Mucosa of descending colon (tissue), 3 donors: ENCODE data around the gene PITPNC1. TPM values are rescaled to one million over a fixed set of nuclear protein-coding genes. Genes with fewer than 3 reads are reported as not detected.

Experiments used
- ATAC-seq: fragments of 200-7000 bp; cut with Tn5 transposase; one replicate; pipeline ENCODE4 v1.9.1; 2020; ENCODE audit warnings: mild to moderate bottlenecking, moderate library complexity
- DNase-seq, 3 donors: peaks; one replicate each; pipeline ENCODE4 v3.0.0-alpha.2; 2020
- H3K36me3 ChIP-seq: fragments of 200-600 bp; one replicate; pipeline ENCODE4 v1.8.0; 2021; ENCODE audit warnings: low read depth, mild to moderate bottlenecking
- H3K4me1 ChIP-seq: fragments of 200-600 bp; one replicate; pipeline ENCODE4 v1.8.0; 2021; ENCODE audit warnings: low read depth, mild to moderate bottlenecking
- H3K4me3 ChIP-seq: fragments of 200-600 bp; one replicate; pipeline ENCODE4 v1.8.0; 2021; ENCODE audit warnings: mild to moderate bottlenecking
- H3K9me3 ChIP-seq: fragments of 200-600 bp; one replicate; pipeline ENCODE4 v1.8.0; 2021; ENCODE audit warnings: mild to moderate bottlenecking
- CTCF ChIP-seq: fragments of 200-600 bp; IDR thresholded peaks from one replicate; pipeline ENCODE4 v1.8.0; 2022; ENCODE audit warnings: antibody characterized with exemption, mild to moderate bottlenecking
- intact Hi-C, 2 donors: fragments of 100-400 bp; cut with DNase I in 1 of 2; cut with micrococcal nuclease in 1 of 2; formaldehyde crosslinking; loops; one replicate each; pipeline versions ENCODE4 v1.11.0 to v1.11.1; 2022; cut with DNase I, micrococcal nuclease
- total RNA-seq, 3 donors: library from RNA; stranded (reverse); fragmentation: NEBNext Ultra II Directional in 2 of 3; extraction: Animal tissue kit (Norgen Biotek cat#: 25700) in 2 of 3; gene quantifications; one replicate each; pipeline versions ENCODE4 v1.2.1 to v1.2.4, GENCODE V29; 2021 to 2023
- donor health status: DM: no; HTN: no; CAD: no; lungs with moderate emphysema.
- donor health status: DM: no; HTN: no; CAD: no.
- donor health status: DM: no; HTN: yes; CAD: no.

The PITPNC1 gene
- total RNA-seq, 3 donors from 2014 or later, result 10.7 to 11.4 (median 10.9) TPM

GRCh38 chr17:67617304-67617899, 240.3 kb downstream of the PITPNC1 start:
- DNase-seq (no peak), ATAC-seq (no peak)
- Histone ChIP-seq H3K36me3 (no peaks in the 10 kb centered on the region), H3K9me3 (no peaks in the 10 kb centered on the region), H3K4me3 (no peak overlapping the region), H3K4me1 (no peaks in the 10 kb centered on the region)
- no peak for TF ChIP-seq CTCF
- intact Hi-C loops, result no loop called here

GRCh38 chr17:67619555-67619954, 242.5 kb downstream of the PITPNC1 start:
- H3K36me3 ChIP-seq, result no peaks in the 10 kb centered on the region
- no peak for DNase-seq
- intact Hi-C loops, result no loop called here
- no peaks in the 10 kb centered on the region for H3K9me3 ChIP-seq
- no peak for TF ChIP-seq CTCF
- no peaks in the 10 kb centered on the region for H3K4me1 ChIP-seq
- H3K4me3 ChIP-seq, result no peak overlapping the region
- ATAC-seq, result no peak

- H3K4me1 ChIP-seq, result no peaks in the 10 kb centered on the region
- DNase-seq, result no peak
- intact Hi-C loops, result no loop called here
- ATAC-seq, result no peak
- H3K9me3 ChIP-seq, result no peaks in the 10 kb centered on the region
- no peak overlapping the region for H3K4me3 ChIP-seq
- H3K36me3 ChIP-seq, result no peaks in the 10 kb centered on the region
- no peak for TF ChIP-seq CTCF
These were observed 243.0 kb downstream of the PITPNC1 start for GRCh38 chr17:67620088-67620487.

- intact Hi-C loops, result no loop called here
- Histone ChIP-seq H3K9me3 (no peaks in the 10 kb centered on the region), H3K36me3 (no peaks in the 10 kb centered on the region), H3K4me1 (no peaks in the 10 kb centered on the region), H3K4me3 (no peak overlapping the region)
- DNase-seq (no peak), ATAC-seq (no peak)
- TF ChIP-seq CTCF, result no peak
These were observed 243.6 kb downstream of the PITPNC1 start for GRCh38 chr17:67620636-67621035.

GRCh38 chr17:67623767-67624166, 246.7 kb downstream of the PITPNC1 start:
- no peaks in the 10 kb centered on the region for H3K36me3 ChIP-seq
- no peak for ATAC-seq
- DNase-seq, result no peak
- H3K4me1 ChIP-seq, result no peaks in the 10 kb centered on the region
- intact Hi-C loops, result no loop called here
- no peaks in the 10 kb centered on the region for H3K9me3 ChIP-seq
- no peak overlapping the region for H3K4me3 ChIP-seq
- TF ChIP-seq CTCF, result no peak
